PC-9 (cell line): ENCODE measurements around the gene ITGA2. TPM values are rescaled to one million over a fixed set of nuclear protein-coding genes. Genes with fewer than 3 reads are reported as not detected.

Source experiments
- BruUV-seq: library from RNA; stranded (reverse); fragments of 400-500 nt; replicated peaks from 2 replicates; lab custom pipeline; 2021; lab: Mats Ljungman, UMichigan
- CTCF ChIA-PET: fragments of 300-600 bp; sonication (Branson Sonifier 250); formaldehyde crosslinking; loops from one replicate; lab custom pipeline; 2022; ENCODE audit warnings: antibody characterized with exemption; lab: Charles Lee
- POLR2A ChIA-PET: fragments of 300-600 bp; sonication (Branson Sonifier 250); formaldehyde crosslinking; loops from one replicate; lab custom pipeline; 2022; ENCODE audit warnings: antibody characterized with exemption; ENCODE audit not compliant: unreplicated experiment; lab: Charles Lee
- DNase-seq, 2 experiments: peaks; one replicate each; pipeline versions ENCODE4 v3.0.0 to v3.0.0-alpha.2; 2015 to 2022; ENCODE audit warnings: mixed read lengths in 1 of 2
- H2AFZ ChIP-seq: fragments of 200-600 bp; sonication (generic); 2 replicates; pipeline ENCODE4 v1.8.1; 2017; ENCODE audit warnings: antibody characterized with exemption
- H3F3A ChIP-seq: fragments of 200-600 bp; sonication (generic); 2 replicates; pipeline ENCODE4 v1.8.1; 2017; ENCODE audit warnings: antibody characterized with exemption, mild to moderate bottlenecking, low read depth; ENCODE audit not compliant: insufficient read depth
- H3K27ac ChIP-seq: fragments of 200-600 bp; sonication (generic); 2 replicates; pipeline ENCODE4 v1.6.1; 2016; ENCODE audit warnings: mixed run types
- H3K27me3 ChIP-seq: fragments of 200-600 bp; sonication (generic); 2 replicates; pipeline ENCODE4 v1.6.1; 2016; ENCODE audit warnings: low read depth, mixed run types; ENCODE audit not compliant: insufficient read depth
- H3K36me3 ChIP-seq: fragments of 200-600 bp; sonication (generic); 2 replicates; pipeline ENCODE4 v1.6.1; 2016; ENCODE audit warnings: low read depth, mixed run types
- H3K4me1 ChIP-seq: fragments of 200-600 bp; sonication (generic); replicated peaks from 2 replicates; pipeline ENCODE4 v1.6.1; 2016; ENCODE audit warnings: mixed run types; ENCODE audit not compliant: insufficient read depth
- H3K4me2 ChIP-seq: fragments of 200-600 bp; sonication (generic); 2 replicates; pipeline ENCODE4 v1.6.1; 2017; ENCODE audit warnings: mixed run types
- H3K4me3 ChIP-seq: fragments of 200-600 bp; sonication (generic); 2 replicates; pipeline ENCODE4 v1.6.1; 2016; ENCODE audit warnings: mixed run types
- H3K79me2 ChIP-seq: fragments of 200-600 bp; sonication (generic); 2 replicates; pipeline ENCODE4 v1.6.1; 2017; ENCODE audit warnings: low read depth, mixed run types
- H3K9me2 ChIP-seq: fragments of 200-600 bp; sonication (generic); 2 replicates; pipeline ENCODE4 v1.8.1; 2017; ENCODE audit warnings: mild to moderate bottlenecking; ENCODE audit not compliant: insufficient read depth
- H3K9me3 ChIP-seq: fragments of 200-600 bp; sonication (generic); 2 replicates; pipeline ENCODE4 v1.8.1; 2016; ENCODE audit warnings: low read depth; ENCODE audit not compliant: insufficient read depth
- H4K20me1 ChIP-seq: fragments of 200-600 bp; sonication (generic); 2 replicates; pipeline ENCODE4 v1.8.1; 2017; ENCODE audit not compliant: insufficient read depth
- CTCF ChIP-seq: fragments of 200-600 bp; sonication (generic); conservative IDR thresholded peaks from 2 replicates; pipeline ENCODE4 v1.6.1; 2017; ENCODE audit warnings: mixed run types, antibody characterized with exemption, mild to moderate bottlenecking, moderate library complexity
- EZH2 ChIP-seq: fragments of 200-600 bp; sonication (generic); IDR thresholded peaks from 2 replicates; pipeline ENCODE4 v1.8.0; 2017; ENCODE audit warnings: antibody characterized with exemption, low read depth
- intact Hi-C: fragments of 100-400 bp; cut with micrococcal nuclease; formaldehyde crosslinking; loops from one replicate; pipeline ENCODE4 v1.10.0; 2022; ENCODE audit not compliant: unreplicated experiment
- total RNA-seq: library from RNA; stranded (reverse); gene quantifications from 2 replicates; pipeline ENCODE4 v1.2.3, GENCODE V29; 2021

Gene ITGA2
- total RNA-seq, 1 experiment from 2014 or later: 35.8 TPM

GRCh38 chr5:53025487-53025886 is 36.3 kb downstream of the ITGA2 start:
- ChIA-PET POLR2A (no interaction called here), CTCF (no interaction called here)
- Histone ChIP-seq H3K27ac (no peak overlapping the region), H3K27me3 (no peaks in the 10 kb centered on the region), H3K36me3 (peaks cover 28% of the 10 kb centered on the region), H3F3A (peaks cover 36% of the 10 kb centered on the region), H4K20me1 (no peaks in the 10 kb centered on the region), H2AFZ (no peak overlapping the region), H3K4me3 (no peak overlapping the region), H3K4me1 (peaks cover 40% of the 10 kb centered on the region), H3K79me2 (peaks cover 35% of the 10 kb centered on the region), H3K9me3 (no peaks in the 10 kb centered on the region), H3K4me2 (no peak overlapping the region), H3K9me2 (no peaks in the 10 kb centered on the region)
- DNase-seq: no peak
- no TSS peak for BruUV-seq
- intact Hi-C loops: no loop called here
- no peak for TF ChIP-seq CTCF
- TF ChIP-seq EZH2: no peak

- CTCF ChIA-PET: no interaction called here
- POLR2A ChIA-PET: no interaction called here
- H3K4me1 ChIP-seq: peaks cover 59% of the 10 kb centered on the region
- no peaks in the 10 kb centered on the region for H4K20me1 ChIP-seq
- intact Hi-C loops: no loop called here
- H2AFZ ChIP-seq: no peak overlapping the region
- peaks cover 25% of the 10 kb centered on the region for H3K79me2 ChIP-seq
- no peaks in the 10 kb centered on the region for H3K9me3 ChIP-seq
- DNase-seq: peak in 1 of 2 experiments; percentile 51
- TF ChIP-seq CTCF (no peak), EZH2 (no peak)
- no peak overlapping the region for H3K27ac ChIP-seq
- H3K9me2 ChIP-seq: no peaks in the 10 kb centered on the region
- H3K27me3 ChIP-seq: no peaks in the 10 kb centered on the region
- no peak overlapping the region for H3K4me2 ChIP-seq
- peaks cover 21% of the 10 kb centered on the region for H3K36me3 ChIP-seq
- BruUV-seq: no TSS peak
- H3K4me3 ChIP-seq: no peak overlapping the region
- H3F3A ChIP-seq: peaks cover 51% of the 10 kb centered on the region
Measured at GRCh38 chr5:53027913-53028312, 38.8 kb downstream of the ITGA2 start.

GRCh38 chr5:53029608-53030007 is 40.5 kb downstream of the ITGA2 start:
- Histone ChIP-seq H3K4me1 (peaks cover 50% of the 10 kb centered on the region), H3K9me3 (no peaks in the 10 kb centered on the region), H4K20me1 (no peaks in the 10 kb centered on the region), H3K79me2 (peaks cover 20% of the 10 kb centered on the region), H3K4me3 (no peak overlapping the region), H3K9me2 (no peaks in the 10 kb centered on the region), H3F3A (peaks cover 37% of the 10 kb centered on the region), H2AFZ (no peak overlapping the region), H3K36me3 (peaks cover 18% of the 10 kb centered on the region), H3K27ac (peak overlapping the region; percentile 90), H3K4me2 (no peak overlapping the region), H3K27me3 (no peaks in the 10 kb centered on the region)
- POLR2A ChIA-PET: no interaction called here
- intact Hi-C loops: no loop called here
- no peak for TF ChIP-seq CTCF
- no peak for TF ChIP-seq EZH2
- no peak for DNase-seq
- no TSS peak for BruUV-seq
- CTCF ChIA-PET: no interaction called here
